IMR-90 (cell line): Measurements from ENCODE around the gene MTOR. TPM values are rescaled to one million over a fixed set of nuclear protein-coding genes. Genes with fewer than 3 reads are reported as not detected.

Experiments used
- ATAC-seq: fragments of 200-7000 bp; cut with Tn5 transposase; 2 replicates; pipeline ENCODE4 v1.9.1; 2020; ENCODE audit warnings: low read depth, mild to moderate bottlenecking, moderate library complexity
- BruUV-seq: library from RNA; stranded (reverse); fragments of 400-500 nt; replicated peaks from 2 replicates; lab custom pipeline; 2021; lab: Mats Ljungman, UMichigan
- CTCF ChIA-PET: fragments of 300-600 bp; formaldehyde crosslinking; extraction: SDS; loops from one replicate; lab custom pipeline; 2021; ENCODE audit warnings: antibody characterized with exemption; lab: Yijun Ruan, JAX
- POLR2A ChIA-PET: fragments of 300-600 bp; sonication (Branson Sonifier 250); formaldehyde crosslinking; loops from one replicate; lab custom pipeline; 2022; ENCODE audit warnings: antibody characterized with exemption; ENCODE audit not compliant: unreplicated experiment; lab: Charles Lee
- DNase-seq: peaks from one replicate; pipeline ENCODE4 v3.0.0; 2013
- H2AFZ ChIP-seq: replicated peaks from 2 replicates; pipeline ENCODE3; 2013; ENCODE audit warnings: low read length, mild to moderate bottlenecking; ENCODE audit not compliant: poor library complexity
- H2AK5ac ChIP-seq: 2 replicates; pipeline ENCODE4 v1.6.1; 2013; ENCODE audit warnings: low read depth, low read length, inconsistent platforms
- H2AK9ac ChIP-seq: replicated peaks from 2 replicates; pipeline ENCODE3; 2013; ENCODE audit warnings: mild to moderate bottlenecking, low read depth, low read length, moderate library complexity; ENCODE audit not compliant: poor library complexity
- H2BK120ac ChIP-seq: 2 replicates; pipeline ENCODE4 v1.6.1; 2013; ENCODE audit warnings: low read depth, low read length, inconsistent platforms
- H2BK15ac ChIP-seq: 3 replicates; pipeline ENCODE4 v1.6.1; 2013; ENCODE audit warnings: low read depth, low read length, inconsistent platforms
- H2BK20ac ChIP-seq: 2 replicates; pipeline ENCODE4 v1.6.1; 2013; ENCODE audit warnings: low read depth, mild to moderate bottlenecking, inconsistent platforms, low read length, moderate library complexity
- H2BK5ac ChIP-seq: 2 replicates; pipeline ENCODE4 v1.6.1; 2013; ENCODE audit warnings: mild to moderate bottlenecking, low read depth, low read length, inconsistent platforms; ENCODE audit not compliant: poor library complexity, severe bottlenecking
- H3K14ac ChIP-seq: replicated peaks from 2 replicates; pipeline ENCODE4 v1.6.1; 2013; ENCODE audit warnings: low read depth, low read length, inconsistent platforms
- H3K18ac ChIP-seq: 2 replicates; pipeline ENCODE4 v1.6.1; 2013; ENCODE audit warnings: low read depth, low read length, control low read depth
- H3K23ac ChIP-seq: 2 replicates; pipeline ENCODE4 v1.6.1; 2013; ENCODE audit warnings: low read depth, low read length, inconsistent platforms
- H3K27ac ChIP-seq: 2 replicates; pipeline ENCODE4 v1.5.1; 2013; ENCODE audit warnings: mild to moderate bottlenecking, control low read depth, low read length; ENCODE audit not compliant: insufficient read depth
- H3K27me3 ChIP-seq: 2 replicates; pipeline ENCODE4 v1.6.1; 2013; ENCODE audit warnings: low read length; ENCODE audit not compliant: control insufficient read depth, insufficient read depth
- H3K36me3 ChIP-seq: 2 replicates; pipeline ENCODE4 v1.6.1; 2013; ENCODE audit warnings: low read length, mixed read lengths; ENCODE audit not compliant: control insufficient read depth, insufficient read depth
- H3K4ac ChIP-seq: 2 replicates; pipeline ENCODE4 v1.6.1; 2013; ENCODE audit warnings: low read depth, low read length, inconsistent platforms
- H3K4me1 ChIP-seq: 2 replicates; pipeline ENCODE4 v1.6.1; 2013; ENCODE audit warnings: low read length, mixed read lengths; ENCODE audit not compliant: control insufficient read depth, insufficient read depth
- H3K4me2 ChIP-seq: 2 replicates; pipeline ENCODE4 v1.6.1; 2013; ENCODE audit warnings: low read depth, mild to moderate bottlenecking, control low read depth, low read length, moderate library complexity
- H3K4me3 ChIP-seq: 2 replicates; pipeline ENCODE4 v1.5.1; 2013; ENCODE audit warnings: low read depth, mild to moderate bottlenecking, control low read depth, low read length, moderate library complexity; ENCODE audit not compliant: insufficient read depth
- H3K56ac ChIP-seq: 2 replicates; pipeline ENCODE4 v1.6.1; 2013; ENCODE audit warnings: low read length, inconsistent platforms; ENCODE audit not compliant: insufficient read depth; ENCODE audit errors: extremely low read depth
- H3K79me1 ChIP-seq, 2 experiments: 2 replicates each; pipeline ENCODE4 v1.6.1; 2013; ENCODE audit warnings: low read length in 2 of 2, inconsistent platforms in 1 of 2, low read depth in 1 of 2
- H3K9ac ChIP-seq: 2 replicates; pipeline ENCODE4 v1.6.1; 2013; ENCODE audit warnings: low read depth, low read length, control low read depth
- H3K9me1 ChIP-seq: 2 replicates; pipeline ENCODE4 v1.6.1; 2013; ENCODE audit warnings: low read length, inconsistent platforms; ENCODE audit not compliant: insufficient read depth
- H3K9me3 ChIP-seq: 2 replicates; pipeline ENCODE4 v1.6.1; 2013; ENCODE audit warnings: low read length; ENCODE audit not compliant: control insufficient read depth, insufficient read depth
- H4K20me1 ChIP-seq: 2 replicates; pipeline ENCODE4 v1.6.1; 2013; ENCODE audit warnings: low read length, inconsistent platforms; ENCODE audit not compliant: insufficient read depth
- H4K5ac ChIP-seq: 2 replicates; pipeline ENCODE4 v1.6.1; 2013; ENCODE audit warnings: mild to moderate bottlenecking, low read depth, low read length, control low read depth
- H4K8ac ChIP-seq, 2 experiments: 2 replicates each; pipeline ENCODE4 v1.6.1; 2013; ENCODE audit warnings: low read depth in 2 of 2, low read length in 2 of 2, control low read depth in 1 of 2, inconsistent platforms in 1 of 2
- H4K91ac ChIP-seq: 2 replicates; pipeline ENCODE4 v1.6.1; 2013; ENCODE audit warnings: low read depth, low read length, inconsistent platforms; ENCODE audit not compliant: insufficient read depth
- BHLHE40 ChIP-seq: fragments of 150-350 bp; IDR thresholded peaks from 2 replicates; pipeline ENCODE4 v1.6.1; 2016; ENCODE audit warnings: mild to moderate bottlenecking, low read depth, low read length
- CEBPB ChIP-seq: IDR thresholded peaks from 2 replicates; pipeline ENCODE4 v1.6.1; 2012; ENCODE audit warnings: low read depth, low read length, improper control_type of control experiment
- CHD1 ChIP-seq: IDR thresholded peaks from 2 replicates; pipeline ENCODE4 v1.6.1; 2012; ENCODE audit warnings: low read depth, low read length, improper control_type of control experiment
- ELK1 ChIP-seq: fragments of 150-350 bp; IDR thresholded peaks from 2 replicates; pipeline ENCODE4 v1.6.1; 2016; ENCODE audit warnings: low read depth, mild to moderate bottlenecking, low read length, moderate library complexity, borderline replicate concordance
- FOS ChIP-seq: fragments of 150-350 bp; IDR thresholded peaks from 2 replicates; pipeline ENCODE4 v1.6.1; 2016; ENCODE audit warnings: low read depth, low read length
- MAFK ChIP-seq: IDR thresholded peaks from 2 replicates; pipeline ENCODE4 v1.6.1; 2012; ENCODE audit warnings: low read depth, low read length, improper control_type of control experiment
- MAZ ChIP-seq: IDR thresholded peaks from 2 replicates; pipeline ENCODE4 v1.6.1; 2012; ENCODE audit warnings: low read depth, mild to moderate bottlenecking, low read length, improper control_type of control experiment, moderate library complexity, borderline replicate concordance
- MXI1 ChIP-seq: IDR thresholded peaks from 2 replicates; pipeline ENCODE4 v1.6.1; 2012; ENCODE audit warnings: low read depth, mild to moderate bottlenecking, low read length, moderate library complexity, borderline replicate concordance
- NFE2L2 ChIP-seq: fragments of 150-350 bp; IDR thresholded peaks from 2 replicates; pipeline ENCODE4 v1.6.1; 2016; ENCODE audit warnings: low read depth, mild to moderate bottlenecking, low read length
- POLR2A ChIP-seq: IDR thresholded peaks from 2 replicates; pipeline ENCODE4 v1.6.1; 2012; ENCODE audit warnings: mild to moderate bottlenecking, low read depth, low read length
- RAD21 ChIP-seq: IDR thresholded peaks from 2 replicates; pipeline ENCODE4 v1.6.1; 2012; ENCODE audit warnings: low read length, improper control_type of control experiment
- RCOR1 ChIP-seq: IDR thresholded peaks from 2 replicates; pipeline ENCODE4 v1.6.1; 2012; ENCODE audit warnings: mild to moderate bottlenecking, low read length, improper control_type of control experiment; ENCODE audit not compliant: insufficient replicate concordance
- RFX5 ChIP-seq: IDR thresholded peaks from 2 replicates; pipeline ENCODE4 v1.8.0; 2012; ENCODE audit warnings: low read depth, mild to moderate bottlenecking, low read length, moderate library complexity
- SMC3 ChIP-seq: fragments of 150-350 bp; IDR thresholded peaks from 2 replicates; pipeline ENCODE4 v1.6.1; 2016; ENCODE audit warnings: low read depth, mild to moderate bottlenecking, antibody characterized with exemption, low read length, moderate library complexity
- WGBS, 2 experiments: methylation state at CpG; one replicate each; pipeline versions ENCODE4 v1.1.5 to v1.1.7; 2013; ENCODE audit warnings: missing lambda C conversion rate in 2 of 2; ENCODE audit not compliant: insufficient read length in 1 of 2; ENCODE audit errors: extremely low coverage in 2 of 2; 5-methylcytosine and 5-hydroxymethylcytosine counted together
- dilution Hi-C: fragments of 300-500 bp; cut with HindIII; formaldehyde crosslinking; loops from one replicate; pipeline ENCODE4 v1.14.3; 2018; ENCODE audit warnings: low sequenced_read_pairs; ENCODE audit not compliant: unreplicated experiment
- in situ Hi-C: fragments of 300-500 bp; cut with MboI; formaldehyde crosslinking; loops from 3 replicates; pipeline ENCODE4 v1.14.3; 2019; ENCODE audit warnings: low sequenced_read_pairs, inconsistent platforms, mixed read lengths
- intact Hi-C: fragments of 100-400 bp; cut with micrococcal nuclease; formaldehyde crosslinking; loops from 2 replicates; pipeline ENCODE4 v1.10.0; 2022
- polyA plus RNA-seq, 3 experiments: library from polyadenylated mRNA; depleted of rRNA; stranded (reverse); fragments of >200 nt; gene quantifications; 2 replicates each; pipeline ENCODE4 v1.2.3, GENCODE V29; 2012; ENCODE audit warnings: low replicate concordance in 1 of 3
- total RNA-seq: library from RNA; depleted of rRNA; stranded (reverse); fragments of >200 nt; gene quantifications from 2 replicates; pipeline ENCODE4 v1.2.3, GENCODE V29; 2012
- TF ChIP-seq, protein P1 (sequence below): conservative IDR thresholded peaks from 2 replicates; pipeline ENCODE4 v1.5.1; 2012; ENCODE audit warnings: mild to moderate bottlenecking, low read depth, low read length, improper control_type of control experiment
- TF ChIP-seq, protein P2 (sequence below): fragments of 150-350 bp; IDR thresholded peaks from 2 replicates; pipeline ENCODE4 v1.6.1; 2017; ENCODE audit warnings: mild to moderate bottlenecking, antibody characterized with exemption, low read length, low read depth

The MTOR gene
- total and polyA plus RNA-seq, 2 of the 4 experiments (the other 2 are of a cell fraction), result 19.2 to 36.7 TPM

- peaks cover 6% of the 10 kb centered on the region for H3K9me1 ChIP-seq
- peaks cover 51% of the 10 kb centered on the region for H3K36me3 ChIP-seq
- WGBS, 2 experiments, result no CpG with 5 or more reads among the region's 3 CpGs
- H4K5ac ChIP-seq, result no peak overlapping the region
- H3K4me2 ChIP-seq, result no peak overlapping the region
- intact Hi-C loops (no loop called here), in situ Hi-C loops (no loop called here), dilution Hi-C loops (no loop called here)
- ATAC-seq (no peak), DNase-seq (no peak)
- H2BK5ac ChIP-seq, result no peak overlapping the region
- no peak overlapping the region for H3K4me3 ChIP-seq
- H3K18ac ChIP-seq, result no peak overlapping the region
- no TSS peak for BruUV-seq
- H2AK5ac ChIP-seq, result no peak overlapping the region
- no peak overlapping the region for H2BK120ac ChIP-seq
- no peak overlapping the region for H4K8ac ChIP-seq
- no peaks in the 10 kb centered on the region for H3K9me3 ChIP-seq
- no peak overlapping the region for H3K56ac ChIP-seq
- no peak overlapping the region for H2BK20ac ChIP-seq
- H3K9ac ChIP-seq, result no peak overlapping the region
- peaks cover 7% of the 10 kb centered on the region for H3K4me1 ChIP-seq
- H3K23ac ChIP-seq, result no peak overlapping the region
- POLR2A ChIA-PET, result no interaction called here
- CTCF ChIA-PET, result no interaction called here
- no peak overlapping the region for H4K91ac ChIP-seq
- H3K79me1 ChIP-seq, result peaks cover 0 to 3% of the 10 kb centered on the region in 2 experiments; a peak in 2 of 4 replicates
- no peak overlapping the region for H2BK15ac ChIP-seq
- no peak overlapping the region for H3K14ac ChIP-seq
- no peak for TF ChIP-seq MXI1
- no peak for TF ChIP-seq MAFK
- TF ChIP-seq MAZ, result no peak
- no peak for TF ChIP-seq RFX5
- no peak for TF ChIP-seq POLR2A
- no peak for TF ChIP-seq CEBPB
- TF ChIP-seq, protein P1, sequence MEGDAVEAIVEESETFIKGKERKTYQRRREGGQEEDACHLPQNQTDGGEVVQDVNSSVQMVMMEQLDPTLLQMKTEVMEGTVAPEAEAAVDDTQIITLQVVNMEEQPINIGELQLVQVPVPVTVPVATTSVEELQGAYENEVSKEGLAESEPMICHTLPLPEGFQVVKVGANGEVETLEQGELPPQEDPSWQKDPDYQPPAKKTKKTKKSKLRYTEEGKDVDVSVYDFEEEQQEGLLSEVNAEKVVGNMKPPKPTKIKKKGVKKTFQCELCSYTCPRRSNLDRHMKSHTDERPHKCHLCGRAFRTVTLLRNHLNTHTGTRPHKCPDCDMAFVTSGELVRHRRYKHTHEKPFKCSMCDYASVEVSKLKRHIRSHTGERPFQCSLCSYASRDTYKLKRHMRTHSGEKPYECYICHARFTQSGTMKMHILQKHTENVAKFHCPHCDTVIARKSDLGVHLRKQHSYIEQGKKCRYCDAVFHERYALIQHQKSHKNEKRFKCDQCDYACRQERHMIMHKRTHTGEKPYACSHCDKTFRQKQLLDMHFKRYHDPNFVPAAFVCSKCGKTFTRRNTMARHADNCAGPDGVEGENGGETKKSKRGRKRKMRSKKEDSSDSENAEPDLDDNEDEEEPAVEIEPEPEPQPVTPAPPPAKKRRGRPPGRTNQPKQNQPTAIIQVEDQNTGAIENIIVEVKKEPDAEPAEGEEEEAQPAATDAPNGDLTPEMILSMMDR, result no peak
- no peak for TF ChIP-seq BHLHE40
- no peak for TF ChIP-seq CHD1
- no peak for TF ChIP-seq SMC3
- TF ChIP-seq ELK1, result no peak
- TF ChIP-seq RAD21, result no peak
- no peak for TF ChIP-seq NFE2L2
- TF ChIP-seq, protein P2, sequence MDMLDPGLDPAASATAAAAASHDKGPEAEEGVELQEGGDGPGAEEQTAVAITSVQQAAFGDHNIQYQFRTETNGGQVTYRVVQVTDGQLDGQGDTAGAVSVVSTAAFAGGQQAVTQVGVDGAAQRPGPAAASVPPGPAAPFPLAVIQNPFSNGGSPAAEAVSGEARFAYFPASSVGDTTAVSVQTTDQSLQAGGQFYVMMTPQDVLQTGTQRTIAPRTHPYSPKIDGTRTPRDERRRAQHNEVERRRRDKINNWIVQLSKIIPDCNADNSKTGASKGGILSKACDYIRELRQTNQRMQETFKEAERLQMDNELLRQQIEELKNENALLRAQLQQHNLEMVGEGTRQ, result no peak
- no peak for TF ChIP-seq FOS
- TF ChIP-seq RCOR1, result no peak
- no peak overlapping the region for H2AK9ac ChIP-seq
- H3K27ac ChIP-seq, result no peak overlapping the region
- no peak overlapping the region for H3K4ac ChIP-seq
- no peaks in the 10 kb centered on the region for H3K27me3 ChIP-seq
- H2AFZ ChIP-seq, result no peak overlapping the region
- no peaks in the 10 kb centered on the region for H4K20me1 ChIP-seq
Observed at GRCh38 chr1:11131816-11132215, 130.5 kb downstream of the MTOR start.
